Activated naive CD8-positive, alpha-beta T cell treated with anti-CD3 and anti-CD28 coated beads, Interleukin-2, amount 10 ng/mL, durations not matched to agents 7 days and 5 days (primary cell): ENCODE data around the gene TSPAN17. TPM values are rescaled to one million over a fixed set of nuclear protein-coding genes. Genes with fewer than 3 reads are reported as not detected.
A peak's percentile ranks its signal among the peaks of the same experiment; 100 is the strongest.

Source experiments
- ATAC-seq: fragments of 150-1000 bp; cut with Tn5 transposase; one replicate; pipeline ENCODE4 v1.10.0; 2021; ENCODE audit warnings: low read depth, moderate library complexity
- POLR2A ChIA-PET: fragments of 350-600 bp; sonication (Branson Sonifier 250); formaldehyde crosslinking; loops from one replicate; lab custom pipeline; 2021; ENCODE audit warnings: antibody characterized with exemption; lab: Charles Lee
- DNase-seq: peaks from one replicate; pipeline ENCODE4 v3.0.0; 2021
- H3K27ac Mint-ChIP-seq: one replicate; pipeline ENCODE4 v1.8.0; 2022; ENCODE audit warnings: mild to moderate bottlenecking, mixed read lengths
- H3K27me3 Mint-ChIP-seq: one replicate; pipeline ENCODE4 v1.8.0; 2022; ENCODE audit warnings: mild to moderate bottlenecking, moderate library complexity, mixed read lengths
- H3K36me3 Mint-ChIP-seq: one replicate; pipeline ENCODE4 v1.8.0; 2021; ENCODE audit warnings: mild to moderate bottlenecking, mixed read lengths
- H3K4me1 Mint-ChIP-seq: one replicate; pipeline ENCODE4 v1.8.0; 2021; ENCODE audit warnings: mixed read lengths
- H3K4me3 Mint-ChIP-seq: one replicate; pipeline ENCODE4 v1.8.0; 2022; ENCODE audit warnings: mild to moderate bottlenecking, moderate library complexity, mixed read lengths
- H3K9me3 Mint-ChIP-seq: one replicate; pipeline ENCODE4 v1.8.0; 2021; ENCODE audit warnings: mixed read lengths
- total RNA-seq, 2 experiments: library from RNA; stranded (reverse); gene quantifications; one replicate each; pipeline ENCODE4 v1.2.3, GENCODE V29; 2021

TSPAN17 gene
- total RNA-seq, 2 experiments from 2014 or later: 39.6 to 40.7 TPM

GRCh38 chr5:176639981-176640380, 7.3 kb upstream of the TSPAN17 start:
- Mint-ChIP-seq H3K36me3 (no peaks in the 10 kb centered on the region), H3K4me1 (peaks cover 2% of the 10 kb centered on the region), H3K4me3 (no peak overlapping the region), H3K27me3 (peaks cover 19% of the 10 kb centered on the region), H3K27ac (no peak overlapping the region), H3K9me3 (no peaks in the 10 kb centered on the region)
- POLR2A ChIA-PET: no interaction called here
- ATAC-seq: no peak
- DNase-seq: no peak

DNA sequence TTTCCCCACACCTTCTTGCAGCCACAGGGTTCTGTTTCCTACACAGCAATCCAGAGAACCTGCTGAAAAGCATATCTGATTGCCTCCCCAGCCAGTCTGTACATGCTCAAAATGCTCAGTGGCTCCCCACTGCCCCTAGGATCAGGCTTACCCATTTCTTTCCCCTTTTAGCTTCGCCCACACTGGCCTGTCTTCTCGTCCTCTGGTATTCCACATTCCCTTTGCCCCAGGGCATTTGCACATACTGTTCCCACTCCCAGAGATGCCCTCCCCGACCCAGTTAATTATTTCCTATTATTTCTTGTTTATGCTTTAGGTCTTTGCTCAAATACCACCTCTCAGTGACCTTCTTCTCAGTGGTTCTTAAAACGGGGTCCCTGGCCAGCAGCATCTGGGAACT, 6.7 kb upstream of the TSPAN17 start:
- H3K4me3 Mint-ChIP-seq: no peak overlapping the region
- no peaks in the 10 kb centered on the region for H3K9me3 Mint-ChIP-seq
- ATAC-seq (no peak), DNase-seq (no peak)
- H3K27me3 Mint-ChIP-seq: peaks cover 13% of the 10 kb centered on the region
- H3K36me3 Mint-ChIP-seq: no peaks in the 10 kb centered on the region
- H3K27ac Mint-ChIP-seq: no peak overlapping the region
- POLR2A ChIA-PET: interaction anchor here (1.1 kb wide), 1 partner anchor 10 kb away, joined by 3 read pairs; the partner anchor contains the start of genes EIF4E1B and SNCB
- peaks cover 2% of the 10 kb centered on the region for H3K4me1 Mint-ChIP-seq

- Mint-ChIP-seq H3K9me3 (no peaks in the 10 kb centered on the region), H3K27me3 (peaks cover 5% of the 10 kb centered on the region), H3K27ac (no peak overlapping the region), H3K36me3 (no peaks in the 10 kb centered on the region), H3K4me3 (no peak overlapping the region), H3K4me1 (peaks cover 9% of the 10 kb centered on the region)
- ATAC-seq: no peak
- POLR2A ChIA-PET: no interaction called here
- no peak for DNase-seq
Observed at GRCh38 chr5:176642675-176643490, 4.4 kb upstream of the TSPAN17 start.

DNA sequence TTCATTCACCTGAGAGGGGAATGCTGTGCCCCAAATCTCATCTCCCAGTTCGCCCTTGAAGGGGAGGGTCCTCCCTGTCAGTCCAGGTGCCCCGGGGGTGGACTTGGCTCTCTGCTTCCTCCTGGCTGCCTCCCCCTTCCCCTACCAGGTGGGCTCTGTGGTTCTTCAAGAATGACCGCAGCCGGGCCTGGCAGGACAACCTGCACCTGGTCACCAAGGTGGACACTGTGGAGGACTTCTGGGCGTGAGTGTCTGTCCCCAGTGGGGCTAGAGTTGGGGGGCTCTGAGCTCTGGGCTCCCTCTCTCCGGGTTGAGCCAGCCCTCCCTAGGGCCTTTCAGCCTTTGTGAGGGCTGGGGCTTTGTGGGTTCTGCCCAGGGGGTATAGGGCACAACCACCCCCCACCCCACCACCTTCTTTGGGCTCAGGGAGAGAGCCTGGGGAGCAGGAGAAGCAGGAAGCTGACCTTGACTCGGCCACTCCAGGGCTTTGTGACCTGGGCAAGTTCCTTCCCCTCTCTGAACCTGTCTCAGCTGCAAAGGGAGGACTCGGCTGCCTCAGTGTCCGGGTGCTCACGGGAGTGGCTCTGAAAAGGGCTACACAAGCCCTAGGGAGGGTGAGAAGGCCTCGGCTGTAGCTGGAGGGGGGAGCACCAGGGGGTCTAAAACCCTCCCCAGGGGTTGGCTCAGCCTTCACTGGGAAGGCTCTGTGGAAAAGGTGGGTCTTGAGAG, 3.6 kb upstream of the TSPAN17 start:
- DNase-seq (no peak), ATAC-seq (no peak)
- Mint-ChIP-seq H3K27me3 (no peaks in the 10 kb centered on the region), H3K4me3 (no peak overlapping the region), H3K9me3 (no peaks in the 10 kb centered on the region), H3K4me1 (peaks cover 10% of the 10 kb centered on the region), H3K27ac (peak overlapping the region; percentile 68), H3K36me3 (no peaks in the 10 kb centered on the region)
- POLR2A ChIA-PET: no interaction called here

DNA sequence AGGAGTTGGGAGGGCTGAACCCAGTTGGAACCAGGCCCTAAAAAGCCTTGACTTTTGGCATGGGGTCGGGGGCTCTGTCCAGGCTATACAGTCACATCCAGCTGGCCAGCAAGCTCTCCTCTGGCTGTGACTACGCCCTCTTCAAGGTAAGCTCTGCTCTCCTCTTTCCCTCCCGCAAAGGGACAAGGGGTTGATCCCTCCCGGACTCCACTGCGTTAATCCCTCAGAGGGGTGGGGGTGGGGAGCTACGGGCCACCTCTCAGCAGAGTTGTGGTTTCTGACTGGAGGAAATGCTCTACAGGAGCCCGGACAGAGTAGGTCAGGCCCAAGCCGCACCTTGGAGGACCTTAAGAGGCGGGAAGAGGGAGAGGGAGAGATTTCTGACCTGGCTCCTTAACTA, 3.0 kb upstream of the TSPAN17 start:
- Mint-ChIP-seq H3K9me3 (no peaks in the 10 kb centered on the region), H3K27ac (no peak overlapping the region), H3K4me1 (peaks cover 17% of the 10 kb centered on the region), H3K4me3 (no peak overlapping the region), H3K36me3 (no peaks in the 10 kb centered on the region), H3K27me3 (no peaks in the 10 kb centered on the region)
- ATAC-seq: no peak
- POLR2A ChIA-PET: no interaction called here
- no peak for DNase-seq

DNA sequence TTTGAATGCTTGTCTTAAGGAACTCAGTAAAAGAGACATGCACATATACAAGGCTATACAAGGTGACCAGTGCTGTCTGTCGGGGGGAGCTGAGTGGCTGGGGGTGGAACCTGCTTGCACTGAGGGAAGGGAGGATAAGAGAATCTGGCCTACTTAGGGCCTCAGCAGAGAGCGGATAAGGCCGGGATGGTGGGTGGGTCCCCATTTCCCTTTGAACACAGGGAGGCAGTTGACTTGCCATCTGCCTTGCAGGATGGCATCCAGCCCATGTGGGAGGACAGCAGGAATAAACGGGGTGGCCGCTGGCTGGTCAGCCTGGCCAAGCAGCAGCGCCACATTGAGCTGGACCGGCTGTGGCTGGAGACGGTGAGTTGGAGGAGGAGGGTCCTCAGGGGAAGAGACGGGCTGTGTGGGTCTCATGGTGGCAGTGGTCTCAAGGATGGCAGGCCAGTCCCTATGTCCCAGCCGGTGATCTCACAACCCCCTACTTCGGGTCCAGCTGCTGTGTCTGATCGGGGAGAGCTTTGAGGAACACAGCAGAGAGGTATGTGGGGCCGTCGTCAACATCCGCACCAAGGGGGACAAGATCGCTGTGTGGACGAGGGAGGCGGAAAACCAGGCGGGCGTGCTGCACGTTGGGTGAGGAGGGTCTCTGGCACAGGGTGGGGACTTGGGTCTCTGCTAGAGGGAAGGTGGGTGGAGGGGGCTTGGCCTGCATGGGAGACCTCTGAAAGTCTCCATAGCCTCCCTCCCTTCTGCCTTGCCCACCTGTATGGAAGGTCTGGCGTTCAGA, 2.2 kb upstream of the TSPAN17 start:
- ATAC-seq: no peak
- no peaks in the 10 kb centered on the region for H3K27me3 Mint-ChIP-seq
- H3K9me3 Mint-ChIP-seq: no peaks in the 10 kb centered on the region
- peaks cover 21% of the 10 kb centered on the region for H3K4me1 Mint-ChIP-seq
- POLR2A ChIA-PET: no interaction called here
- H3K27ac Mint-ChIP-seq: no peak overlapping the region
- no peaks in the 10 kb centered on the region for H3K36me3 Mint-ChIP-seq
- DNase-seq: no peak
- no peak overlapping the region for H3K4me3 Mint-ChIP-seq

DNA sequence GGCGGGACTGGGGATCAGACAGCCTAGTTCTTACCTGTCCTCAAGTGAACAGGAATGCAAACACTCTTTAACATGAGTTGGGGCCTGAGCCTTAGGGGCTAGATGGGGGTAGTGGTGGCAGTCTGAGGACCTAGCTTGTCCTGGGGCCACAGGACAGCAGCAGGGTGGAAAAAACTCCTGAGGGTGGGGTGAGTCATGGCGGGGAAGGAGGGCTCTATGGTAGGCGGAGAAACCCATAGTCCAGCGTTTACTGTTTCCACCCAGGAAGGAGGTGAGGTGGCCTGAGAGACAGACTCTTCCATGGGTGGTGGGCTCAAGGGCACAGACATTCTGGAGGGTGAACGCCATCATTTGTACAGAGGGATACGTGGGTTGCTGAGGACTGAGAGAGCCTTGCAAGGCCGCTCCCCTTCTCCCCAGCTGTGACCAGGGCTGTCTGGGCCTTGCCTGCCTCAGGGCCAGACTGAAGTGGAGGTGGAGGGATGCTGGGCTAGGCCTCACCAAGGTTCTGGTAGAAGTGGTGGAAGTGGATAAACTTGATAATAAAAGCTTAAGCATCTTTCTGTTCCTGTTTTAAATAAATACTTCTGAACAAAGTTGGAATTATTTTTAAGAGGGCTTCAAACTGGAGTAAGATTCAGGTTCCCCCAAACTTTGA, 1.1 kb upstream of the TSPAN17 start:
- Mint-ChIP-seq H3K27me3 (no peaks in the 10 kb centered on the region), H3K27ac (peak overlapping the region; percentile 86), H3K4me3 (peak overlapping the region; percentile 89), H3K36me3 (no peaks in the 10 kb centered on the region), H3K9me3 (no peaks in the 10 kb centered on the region), H3K4me1 (peaks cover 29% of the 10 kb centered on the region)
- POLR2A ChIA-PET: interaction anchor here (0.7 to 4.1 kb wide), 6 partner anchors 12 to 285 kb away, joined by 3 to 33 read pairs (median 6); partner anchors contain the start of genes EIF4E1B, RNF44 and SNCB
- no peak for ATAC-seq
- DNase-seq: no peak

- H3K4me1 Mint-ChIP-seq: peaks cover 32% of the 10 kb centered on the region
- ATAC-seq: no peak
- POLR2A ChIA-PET: interaction anchor here (0.6 to 4.1 kb wide), 8 partner anchors 13 to 286 kb away, joined by 3 to 33 read pairs (median 4); partner anchors contain the start of genes EIF4E1B, HIGD2A, NOP16 and RNF44
Observed at GRCh38 chr5:176646707-176647029, 616 bp upstream of the TSPAN17 start.

GRCh38 chr5:176647843-176648473, 674 bp downstream of the TSPAN17 start:
- Mint-ChIP-seq H3K4me1 (peaks cover 36% of the 10 kb centered on the region), H3K9me3 (no peaks in the 10 kb centered on the region), H3K27me3 (no peaks in the 10 kb centered on the region), H3K27ac (peak overlapping the region; percentile 82), H3K36me3 (peaks cover 2% of the 10 kb centered on the region), H3K4me3 (peak overlapping the region; percentile 85)
- POLR2A ChIA-PET: interaction anchor here (1.9 to 4.1 kb wide), 2 partner anchors 11 to 18 kb away, joined by 8 to 33 read pairs; partner anchors contain the start of genes EIF4E1B and SNCB
- DNase-seq: no peak
- ATAC-seq: no peak

More at GRCh38 chr5:176646707-176647029, 616 bp upstream of the TSPAN17 start:
- no peaks in the 10 kb centered on the region for H3K9me3 Mint-ChIP-seq
- H3K27ac Mint-ChIP-seq: peak overlapping the region; percentile 86
- no peak for DNase-seq
- H3K27me3 Mint-ChIP-seq: no peaks in the 10 kb centered on the region
- H3K36me3 Mint-ChIP-seq: no peaks in the 10 kb centered on the region
- H3K4me3 Mint-ChIP-seq: peak overlapping the region; percentile 89

GRCh38 chr5:176648474-176649194, 1.4 kb downstream of the TSPAN17 start:
- Mint-ChIP-seq H3K4me3 (peak overlapping the region; percentile 85), H3K27me3 (no peaks in the 10 kb centered on the region), H3K4me1 (peaks cover 43% of the 10 kb centered on the region), H3K36me3 (peaks cover 6% of the 10 kb centered on the region), H3K27ac (peak overlapping the region; percentile 82), H3K9me3 (no peaks in the 10 kb centered on the region)
- peak; percentile 2 for ATAC-seq
- DNase-seq: no peak
- POLR2A ChIA-PET: interaction anchor here (4.1 kb wide), 1 partner anchor 11 kb away, joined by 33 read pairs; no protein-coding TSS in a partner anchor

- no peak for ATAC-seq
- no peak overlapping the region for H3K4me3 Mint-ChIP-seq
Observed at GRCh38 chr5:176650354-176650884, 3.1 kb downstream of the TSPAN17 start.

More at GRCh38 chr5:176650354-176650884, 3.1 kb downstream of the TSPAN17 start:
- Mint-ChIP-seq H3K27ac (peak overlapping the region; percentile 62), H3K4me1 (peaks cover 44% of the 10 kb centered on the region), H3K27me3 (no peaks in the 10 kb centered on the region), H3K9me3 (no peaks in the 10 kb centered on the region), H3K36me3 (peaks cover 6% of the 10 kb centered on the region)
- POLR2A ChIA-PET: interaction anchor here (0.6 to 4.1 kb wide), 2 partner anchors 9 to 377 kb away, joined by 3 to 33 read pairs; no protein-coding TSS in a partner anchor
- DNase-seq: no peak
